Trophoblast cell (in vitro differentiated cells and primary cell): ENCODE measurements around the gene FNDC3B.

Experiments used
- DNase-seq, 2 donors: peaks; one replicate each; pipeline ENCODE4 v3.0.0-alpha.2; 2016
- H2AFZ ChIP-seq: 2 replicates; pipeline ENCODE4 v1.6.1; 2013; ENCODE audit warnings: low read length, moderate library complexity, mild to moderate bottlenecking; ENCODE audit not compliant: insufficient read depth, poor library complexity
- H2AK5ac ChIP-seq: 2 replicates; pipeline ENCODE4 v1.6.1; 2013; ENCODE audit warnings: mild to moderate bottlenecking, low read length
- H2BK120ac ChIP-seq: 2 replicates; pipeline ENCODE4 v1.6.1; 2013; ENCODE audit warnings: low read length, mild to moderate bottlenecking, moderate library complexity; ENCODE audit not compliant: insufficient read depth, poor library complexity
- H2BK12ac ChIP-seq: 2 replicates; pipeline ENCODE4 v1.6.1; 2013; ENCODE audit warnings: mild to moderate bottlenecking, low read length, moderate library complexity
- H2BK5ac ChIP-seq: 2 replicates; pipeline ENCODE4 v1.6.1; 2013; ENCODE audit warnings: low read length, low read depth, moderate library complexity, mild to moderate bottlenecking; ENCODE audit not compliant: poor library complexity
- H3K14ac ChIP-seq: 2 replicates; pipeline ENCODE4 v1.6.1; 2013; ENCODE audit warnings: mild to moderate bottlenecking, low read length
- H3K18ac ChIP-seq: 2 replicates; pipeline ENCODE4 v1.6.1; 2013; ENCODE audit warnings: mild to moderate bottlenecking, low read length
- H3K23ac ChIP-seq: 2 replicates; pipeline ENCODE4 v1.6.1; 2013; ENCODE audit warnings: low read length
- H3K27ac ChIP-seq: 2 replicates; pipeline ENCODE4 v1.5.1; 2013; ENCODE audit warnings: low read depth, mild to moderate bottlenecking, inconsistent platforms, low read length, moderate library complexity
- H3K27me3 ChIP-seq: 2 replicates; pipeline ENCODE4 v1.6.1; 2013; ENCODE audit warnings: inconsistent platforms, mild to moderate bottlenecking, low read length, moderate library complexity; ENCODE audit not compliant: insufficient read depth
- H3K36me3 ChIP-seq, 2 experiments: 1 replicate in 1 of 2; 2 replicates in 1 of 2; pipeline ENCODE4 v1.6.1; 2013; ENCODE audit warnings: low read length in 2 of 2, mild to moderate bottlenecking in 2 of 2, moderate library complexity in 1 of 2; ENCODE audit not compliant: insufficient read depth in 2 of 2, control insufficient read depth in 1 of 2
- H3K4ac ChIP-seq: 2 replicates; pipeline ENCODE4 v1.6.1; 2013; ENCODE audit warnings: low read depth, mild to moderate bottlenecking, low read length, moderate library complexity
- H3K4me1 ChIP-seq, 2 experiments: 1 replicate in 1 of 2; 2 replicates in 1 of 2; pipeline ENCODE4 v1.6.1; 2013; ENCODE audit warnings: low read length in 2 of 2, mild to moderate bottlenecking in 2 of 2, moderate library complexity in 1 of 2; ENCODE audit not compliant: insufficient read depth in 2 of 2, control insufficient read depth in 1 of 2
- H3K4me2 ChIP-seq: 2 replicates; pipeline ENCODE4 v1.6.1; 2013; ENCODE audit warnings: inconsistent platforms, mild to moderate bottlenecking, low read length, moderate library complexity
- H3K4me3 ChIP-seq: 2 replicates; pipeline ENCODE4 v1.5.1; 2013; ENCODE audit warnings: mild to moderate bottlenecking, low read depth, low read length, inconsistent platforms
- H3K79me1 ChIP-seq: one replicate; pipeline ENCODE4 v1.6.1; 2013; ENCODE audit warnings: low read length
- H3K79me2 ChIP-seq: 2 replicates; pipeline ENCODE4 v1.6.1; 2013; ENCODE audit warnings: low read length, mild to moderate bottlenecking; ENCODE audit not compliant: control insufficient read depth, insufficient read depth, poor library complexity
- H3K9ac ChIP-seq: 2 replicates; pipeline ENCODE4 v1.6.1; 2013; ENCODE audit warnings: mild to moderate bottlenecking, low read length
- H3K9me3 ChIP-seq: 2 replicates; pipeline ENCODE4 v1.6.1; 2013; ENCODE audit warnings: low read depth, mild to moderate bottlenecking, control low read depth, inconsistent platforms, low read length; ENCODE audit not compliant: insufficient read depth
- H4K12ac ChIP-seq: 2 replicates; pipeline ENCODE4 v1.6.1; 2013; ENCODE audit warnings: low read depth, mild to moderate bottlenecking, low read length, moderate library complexity
- H4K8ac ChIP-seq: 2 replicates; pipeline ENCODE4 v1.6.1; 2013; ENCODE audit warnings: low read depth, mild to moderate bottlenecking, low read length, moderate library complexity
- H4K91ac ChIP-seq: one replicate; pipeline ENCODE4 v1.6.1; 2013; ENCODE audit warnings: low read depth, mild to moderate bottlenecking, low read length, moderate library complexity
- WGBS: extraction: QIAGEN DNeasy Blood & Tissue Kit; methylation state at CpG from one replicate; pipeline ENCODE4 v1.1.7; 2013; ENCODE audit warnings: missing lambda C conversion rate; ENCODE audit not compliant: insufficient read length, insufficient coverage; ENCODE audit errors: extremely low coverage; 5-methylcytosine and 5-hydroxymethylcytosine counted together

Gene FNDC3B

DNA sequence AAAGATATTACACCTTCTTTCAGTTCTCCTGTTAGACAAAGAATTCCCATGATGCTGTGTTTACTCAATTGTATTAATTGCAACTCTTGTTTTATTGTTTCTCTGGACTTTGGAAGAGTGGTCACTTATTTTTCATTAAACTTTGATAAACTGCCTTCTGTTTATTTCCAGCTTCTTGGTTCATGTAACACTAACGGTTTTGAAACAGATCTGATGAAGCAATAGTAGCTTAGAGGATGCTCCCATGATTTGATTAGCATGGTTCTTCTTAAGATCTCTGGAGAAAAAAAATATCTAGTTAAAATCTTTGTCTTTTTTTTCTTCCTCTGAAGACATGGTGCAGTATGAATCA is 90.1 kb downstream of the FNDC3B start:
- H2BK5ac ChIP-seq: no peak overlapping the region
- DNase-seq: no peak
- no peak overlapping the region for H3K9ac ChIP-seq
- H4K91ac ChIP-seq: no peak overlapping the region
- peaks cover 5% of the 10 kb centered on the region for H3K79me1 ChIP-seq
- no peak overlapping the region for H2AK5ac ChIP-seq
- no peak overlapping the region for H2BK120ac ChIP-seq
- H2AFZ ChIP-seq: no peak overlapping the region
- WGBS: no CpG with 5 or more reads among the region's 1 CpG
- peaks cover 5 to 29% of the 10 kb centered on the region in 2 experiments for H3K4me1 ChIP-seq
- H3K4me3 ChIP-seq: no peak overlapping the region
- no peak overlapping the region for H3K18ac ChIP-seq
- H2BK12ac ChIP-seq: no peak overlapping the region
- H3K4ac ChIP-seq: no peak overlapping the region
- H3K9me3 ChIP-seq: no peaks in the 10 kb centered on the region
- H3K79me2 ChIP-seq: peaks cover 2% of the 10 kb centered on the region
- H3K36me3 ChIP-seq: peaks cover 0 to 1% of the 10 kb centered on the region in 2 experiments
- no peaks in the 10 kb centered on the region for H3K27me3 ChIP-seq
- no peak overlapping the region for H4K12ac ChIP-seq
- H3K14ac ChIP-seq: no peak overlapping the region
- no peak overlapping the region for H3K27ac ChIP-seq
- H3K23ac ChIP-seq: no peak overlapping the region
- H3K4me2 ChIP-seq: no peak overlapping the region
- H4K8ac ChIP-seq: no peak overlapping the region

DNA sequence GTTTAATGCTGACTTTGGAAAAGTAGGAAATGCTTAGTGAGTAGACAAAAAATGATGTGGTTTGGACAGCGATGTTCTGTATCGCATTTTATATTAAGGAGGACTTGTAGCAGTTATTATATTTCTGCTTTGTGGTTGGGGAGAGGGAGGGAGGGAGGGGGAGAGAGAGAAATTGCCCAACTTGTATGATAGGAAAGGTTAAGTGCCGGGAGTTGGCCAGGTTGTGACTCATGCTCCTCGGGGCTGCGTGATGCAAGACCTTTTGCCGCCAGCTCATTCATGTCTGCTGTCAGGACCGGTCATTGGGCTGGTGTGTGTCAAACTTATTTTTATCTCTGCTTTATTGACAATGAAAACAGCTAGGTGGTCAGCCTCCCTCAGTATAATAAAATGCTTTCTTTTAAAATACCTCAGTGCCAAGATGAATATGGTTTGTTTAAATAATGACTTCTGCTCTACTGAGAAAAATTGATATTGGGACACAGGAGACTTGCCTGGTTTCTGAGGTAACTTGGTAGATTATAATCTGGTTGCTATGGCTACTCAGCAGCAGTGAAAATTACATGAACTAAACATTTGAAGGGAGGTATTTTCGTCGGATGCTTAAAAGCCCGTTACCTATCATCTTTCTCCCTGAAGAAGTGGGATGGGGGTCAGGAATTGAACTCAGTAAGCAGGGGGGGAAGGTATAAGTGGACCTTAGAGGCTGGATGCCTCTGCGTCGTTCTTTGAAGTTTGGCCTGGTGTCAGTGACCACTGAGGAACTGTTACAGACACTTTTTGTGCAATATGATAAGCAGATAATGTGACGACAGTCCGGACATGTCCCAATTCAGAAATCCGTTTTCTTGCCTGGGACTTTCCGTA is 90.7 kb downstream of the FNDC3B start:
- H4K12ac ChIP-seq: no peak overlapping the region
- no peaks in the 10 kb centered on the region for H3K27me3 ChIP-seq
- H2BK120ac ChIP-seq: no peak overlapping the region
- H3K4me3 ChIP-seq: no peak overlapping the region
- H3K4ac ChIP-seq: no peak overlapping the region
- peak; percentile 98 for DNase-seq
- peaks cover 5 to 24% of the 10 kb centered on the region in 2 experiments for H3K4me1 ChIP-seq
- peaks cover 2% of the 10 kb centered on the region for H3K79me2 ChIP-seq
- no peak overlapping the region for H4K8ac ChIP-seq
- H3K4me2 ChIP-seq: peak overlapping the region; percentile 63
- no peak overlapping the region for H3K18ac ChIP-seq
- H3K9me3 ChIP-seq: no peaks in the 10 kb centered on the region
- no peak overlapping the region for H2AK5ac ChIP-seq
- H3K9ac ChIP-seq: no peak overlapping the region
- H3K36me3 ChIP-seq: peaks cover 0 to 1% of the 10 kb centered on the region in 2 experiments
- H2BK5ac ChIP-seq: no peak overlapping the region
- H3K23ac ChIP-seq: no peak overlapping the region
- H2AFZ ChIP-seq: no peak overlapping the region
- H2BK12ac ChIP-seq: no peak overlapping the region
- no CpG with 5 or more reads among the region's 16 CpGs for WGBS
- H3K14ac ChIP-seq: no peak overlapping the region
- no peak overlapping the region for H4K91ac ChIP-seq
- peak overlapping the region; percentile 71 for H3K27ac ChIP-seq
- H3K79me1 ChIP-seq: peaks cover 4% of the 10 kb centered on the region

DNA sequence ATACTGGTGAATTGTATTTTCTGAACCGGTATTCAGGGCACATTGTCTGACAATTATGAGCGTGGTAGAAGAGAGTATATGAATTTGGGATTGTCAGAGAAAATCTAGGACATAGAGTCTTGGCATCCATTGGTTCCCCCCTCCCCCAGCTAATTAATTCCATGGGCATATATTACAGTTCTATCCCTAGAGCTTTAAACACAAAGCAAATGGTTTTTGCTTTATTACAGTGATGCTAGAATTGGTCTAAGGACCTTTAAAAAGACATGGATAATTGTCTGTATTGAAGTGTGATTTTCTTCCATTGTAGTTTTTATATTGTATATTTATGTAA is 91.3 kb downstream of the FNDC3B start:
- no peak overlapping the region for H3K9ac ChIP-seq
- H4K91ac ChIP-seq: no peak overlapping the region
- no peak overlapping the region for H3K14ac ChIP-seq
- H2BK12ac ChIP-seq: no peak overlapping the region
- DNase-seq: no peak
- no peak overlapping the region for H2AFZ ChIP-seq
- peak overlapping the region; percentile 71 for H3K27ac ChIP-seq
- H3K18ac ChIP-seq: no peak overlapping the region
- no peak overlapping the region for H3K4me3 ChIP-seq
- no peak overlapping the region for H3K23ac ChIP-seq
- H4K8ac ChIP-seq: no peak overlapping the region
- H3K4ac ChIP-seq: no peak overlapping the region
- H3K4me2 ChIP-seq: peak overlapping the region; percentile 63
- no peak overlapping the region for H4K12ac ChIP-seq
- no peaks in the 10 kb centered on the region for H3K9me3 ChIP-seq
- no peak overlapping the region for H2AK5ac ChIP-seq
- no peaks in the 10 kb centered on the region for H3K79me2 ChIP-seq
- no peaks in the 10 kb centered on the region for H3K27me3 ChIP-seq
- H2BK120ac ChIP-seq: no peak overlapping the region
- peaks cover 5 to 23% of the 10 kb centered on the region in 2 experiments for H3K4me1 ChIP-seq
- peaks cover 1% of the 10 kb centered on the region for H3K79me1 ChIP-seq
- peaks cover 0 to 1% of the 10 kb centered on the region in 2 experiments for H3K36me3 ChIP-seq
- no peak overlapping the region for H2BK5ac ChIP-seq
- no CpG with 5 or more reads among the region's 2 CpGs for whole genome bisulfite sequencing

DNA sequence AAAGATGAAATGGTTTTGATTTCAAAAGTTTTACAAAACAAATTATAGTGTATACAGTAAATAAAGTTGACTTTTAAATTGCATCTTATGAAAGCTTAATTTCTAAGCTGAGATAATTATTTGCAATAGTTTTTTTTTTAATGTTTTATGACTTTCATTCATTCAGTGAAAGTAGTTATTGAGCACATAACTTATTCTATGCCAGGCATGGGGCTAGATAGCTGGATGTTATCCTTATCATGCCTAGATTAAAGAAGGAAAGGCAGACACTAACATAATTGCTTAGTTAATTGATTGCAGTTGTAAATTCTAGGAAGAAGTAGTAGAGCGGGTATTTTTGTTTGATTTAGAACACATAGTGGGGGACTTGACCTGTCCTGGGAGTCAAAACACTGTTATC is 92.4 kb downstream of the FNDC3B start:
- no peak overlapping the region for H3K18ac ChIP-seq
- H3K79me2 ChIP-seq: peaks cover 1% of the 10 kb centered on the region
- peaks cover 8 to 26% of the 10 kb centered on the region in 2 experiments for H3K4me1 ChIP-seq
- H3K4ac ChIP-seq: no peak overlapping the region
- H2BK5ac ChIP-seq: no peak overlapping the region
- H2AFZ ChIP-seq: no peak overlapping the region
- no peak overlapping the region for H4K91ac ChIP-seq
- peaks cover 2% of the 10 kb centered on the region for H3K79me1 ChIP-seq
- H4K12ac ChIP-seq: no peak overlapping the region
- H3K27me3 ChIP-seq: no peaks in the 10 kb centered on the region
- no peaks in the 10 kb centered on the region for H3K9me3 ChIP-seq
- H3K23ac ChIP-seq: no peak overlapping the region
- H2BK12ac ChIP-seq: no peak overlapping the region
- no peak overlapping the region for H3K4me3 ChIP-seq
- no peak overlapping the region for H2BK120ac ChIP-seq
- no peak overlapping the region for H3K4me2 ChIP-seq
- H3K27ac ChIP-seq: no peak overlapping the region
- H3K36me3 ChIP-seq: peaks cover 2 to 3% of the 10 kb centered on the region in 2 experiments
- no peak overlapping the region for H3K9ac ChIP-seq
- 100% methylated on average over 1 of the region's 1 CpG for WGBS
- no peak overlapping the region for H4K8ac ChIP-seq
- H2AK5ac ChIP-seq: no peak overlapping the region
- H3K14ac ChIP-seq: no peak overlapping the region
- DNase-seq: no peak
